ENCODE measurements around the gene POPDC2.
"Not testable (repeated sequence)": the region's sequence is repeated elsewhere in the genome, so short reads cannot be mapped to it uniquely, and the experiment has no call there.

Gene POPDC2

GRCh38 chr3:119611664-119612063 is 48.7 kb downstream of the POPDC2 start:
- FAIRE-seq = no peak

- no peak for FAIRE-seq
Measured at GRCh38 chr3:119609301-119609700, 51.1 kb downstream of the POPDC2 start.

- no peak for FAIRE-seq
Measured at GRCh38 chr3:119608405-119609000, 51.9 kb downstream of the POPDC2 start.

- no peak for FAIRE-seq
Measured at GRCh38 chr3:119604878-119605277, 55.5 kb downstream of the POPDC2 start.

GRCh38 chr3:119602676-119603075 is 57.7 kb downstream of the POPDC2 start:
- FAIRE-seq = no peak

DNA sequence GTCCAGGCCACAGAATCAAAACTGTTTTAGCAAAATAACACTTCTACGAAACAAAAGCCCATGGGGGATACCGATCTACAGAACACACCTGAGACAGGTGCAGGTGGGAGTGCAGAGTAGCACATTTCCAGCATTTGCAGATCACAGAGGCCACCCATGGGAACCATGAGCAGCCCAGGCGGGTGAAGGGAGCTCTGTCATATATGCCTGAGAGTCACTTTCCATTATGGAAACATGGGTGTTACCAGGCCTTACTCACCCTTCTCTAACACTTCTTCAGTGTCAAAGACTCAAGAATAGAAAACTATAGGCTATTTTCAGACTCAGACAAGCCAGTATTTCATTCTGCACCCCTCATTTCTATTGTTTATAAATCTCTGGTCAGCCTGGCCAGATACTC is 59.2 kb downstream of the POPDC2 start:
- no peak for FAIRE-seq

GRCh38 chr3:119600732-119601131 is 59.7 kb downstream of the POPDC2 start:
- FAIRE-seq = no peak

DNA sequence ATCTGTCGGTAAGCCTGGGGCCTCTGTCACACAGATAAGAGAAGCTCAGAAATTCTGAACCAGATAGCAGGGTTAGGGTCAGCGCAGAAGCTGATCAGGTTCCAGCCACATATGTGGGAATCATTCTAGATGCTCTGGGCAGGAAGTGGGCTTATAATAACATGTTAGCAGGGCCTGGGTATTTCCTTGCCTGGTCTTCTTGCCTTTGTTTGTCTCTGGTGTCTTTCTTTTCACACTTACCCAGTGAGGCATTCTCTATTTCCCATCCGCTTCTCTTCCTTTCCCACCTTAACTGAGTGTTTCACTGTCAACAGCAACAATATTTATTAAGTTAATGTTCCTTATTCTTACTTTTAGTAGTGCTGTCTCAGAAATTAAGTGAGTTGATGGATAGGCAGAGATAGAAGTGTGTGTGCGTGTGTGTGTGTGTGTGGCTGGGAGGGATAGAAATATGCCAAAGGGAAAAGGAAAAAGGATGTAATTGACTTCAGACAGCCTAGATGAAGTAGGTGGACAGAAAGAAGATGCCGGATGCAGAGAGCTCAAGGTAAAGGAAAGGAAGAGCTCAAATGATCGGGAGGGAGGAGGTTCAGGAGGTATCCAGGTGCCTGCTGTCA is 60.7 kb downstream of the POPDC2 start:
- no peak for FAIRE-seq

- FAIRE-seq = no peak
Measured at GRCh38 chr3:119598410-119599098, 61.8 kb downstream of the POPDC2 start.

DNA sequence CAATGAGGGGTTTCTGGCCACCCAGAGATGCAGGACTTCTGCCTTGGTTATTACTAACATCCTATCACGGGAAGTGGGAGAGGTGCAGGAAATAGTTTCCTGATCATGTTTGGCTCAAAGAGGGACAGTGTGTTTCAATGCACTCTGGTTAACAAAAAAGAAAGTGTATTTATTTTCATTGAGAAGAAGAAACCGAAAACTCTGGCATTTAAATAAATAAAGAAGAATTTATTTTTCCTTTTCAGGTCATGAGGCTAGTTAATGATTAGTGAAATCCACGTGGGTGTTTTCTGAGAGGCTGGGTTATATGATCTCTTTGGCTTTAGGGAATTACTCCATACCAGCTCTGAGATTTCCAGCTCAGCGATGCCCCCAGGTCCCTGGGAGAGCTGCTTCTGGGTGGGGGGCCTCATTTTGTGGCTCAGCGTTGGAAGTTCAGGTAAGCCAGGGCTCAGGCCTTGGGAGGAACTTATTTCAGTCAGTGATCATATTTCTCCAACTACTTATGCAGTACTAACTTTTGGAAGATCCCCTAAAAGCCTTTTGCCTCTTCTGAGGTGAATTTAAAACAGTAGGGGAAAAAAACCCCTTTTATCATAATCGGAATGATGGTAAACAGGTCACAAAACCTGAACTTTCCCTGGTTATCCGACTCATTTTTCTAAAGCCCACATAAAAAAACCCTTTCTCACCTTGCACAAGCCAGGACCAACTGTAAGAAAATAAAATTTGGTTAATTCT is 62.7 kb downstream of the POPDC2 start, which contains the start of gene PLA1A:
PLA1A (plus strand) TSS at position 338 of the 741 bp plus-strand sequence; CDS start at position 367, 29 bp downstream.
- peak; percentile 92 for FAIRE-seq

GRCh38 chr3:119596398-119596797 is 64.0 kb downstream of the POPDC2 start:
- no peak for FAIRE-seq

GRCh38 chr3:119595639-119596334 is 64.6 kb downstream of the POPDC2 start:
- FAIRE-seq = no peak

- not testable (repeated sequence) for FAIRE-seq
Measured at GRCh38 chr3:119594929-119595328, 65.5 kb downstream of the POPDC2 start.

GRCh38 chr3:119594066-119594465 is 66.3 kb downstream of the POPDC2 start:
- FAIRE-seq = no peak

- FAIRE-seq = no peak
Measured at GRCh38 chr3:119592861-119593260, 67.5 kb downstream of the POPDC2 start.
